GM23338 (cell line): ENCODE data around the gene FAM20A. TPM values are rescaled to one million over a fixed set of nuclear protein-coding genes. Genes with fewer than 3 reads are reported as not detected.
A peak's percentile ranks its signal among the peaks of the same experiment; 100 is the strongest.

ENCODE experiments used
- ATAC-seq: fragments of 200-7000 bp; cut with Tn5 transposase; 3 replicates; pipeline ENCODE4 v1.9.1; 2020
- DNase-seq: peaks from one replicate; pipeline ENCODE4 v3.0.0-alpha.2; 2015; ENCODE audit warnings: low spot score
- H2AFZ ChIP-seq: fragments of 200-600 bp; sonication (generic); 2 replicates; pipeline ENCODE4 v1.8.0; 2016; ENCODE audit warnings: antibody characterized with exemption, mild to moderate bottlenecking, moderate library complexity
- H3F3A ChIP-seq: fragments of 200-600 bp; sonication (generic); replicated peaks from 2 replicates; pipeline ENCODE4 v1.8.0; 2017; ENCODE audit warnings: antibody characterized with exemption, mixed run types, low read depth
- H3K27ac ChIP-seq: fragments of 200-600 bp; sonication (generic); 2 replicates; pipeline ENCODE4 v1.6.1; 2016; ENCODE audit warnings: low read depth
- H3K27me3 ChIP-seq: fragments of 200-600 bp; sonication (generic); 2 replicates; pipeline ENCODE4 v1.8.0; 2016; ENCODE audit warnings: mild to moderate bottlenecking, mixed run types, moderate library complexity; ENCODE audit not compliant: insufficient read depth
- H3K36me3 ChIP-seq: fragments of 200-600 bp; sonication (generic); 2 replicates; pipeline ENCODE4 v1.8.0; 2016; ENCODE audit warnings: mild to moderate bottlenecking; ENCODE audit not compliant: insufficient read depth
- H3K4me1 ChIP-seq: fragments of 200-600 bp; sonication (generic); 2 replicates; pipeline ENCODE4 v1.8.0; 2016; ENCODE audit warnings: mild to moderate bottlenecking, moderate library complexity; ENCODE audit not compliant: insufficient read depth
- H3K4me2 ChIP-seq: fragments of 200-600 bp; sonication (generic); 2 replicates; pipeline ENCODE4 v1.7.1; 2017; ENCODE audit warnings: mixed run types
- H3K4me3 ChIP-seq: fragments of 200-600 bp; sonication (generic); 2 replicates; pipeline ENCODE4 v1.6.1; 2016; ENCODE audit warnings: mixed run types
- H3K79me2 ChIP-seq: fragments of 200-600 bp; sonication (generic); replicated peaks from 2 replicates; pipeline ENCODE4 v1.8.0; 2017; ENCODE audit warnings: mild to moderate bottlenecking; ENCODE audit not compliant: insufficient read depth
- H3K9me2 ChIP-seq: fragments of 200-600 bp; sonication (generic); 2 replicates; pipeline ENCODE4 v1.8.0; 2017; ENCODE audit not compliant: insufficient read depth
- H4K20me1 ChIP-seq: fragments of 200-600 bp; sonication (generic); replicated peaks from 2 replicates; pipeline ENCODE4 v1.8.0; 2017; ENCODE audit warnings: mild to moderate bottlenecking; ENCODE audit not compliant: insufficient read depth
- H3K27ac Mint-ChIP-seq: 2 replicates; pipeline ENCODE4 v1.8.0; 2020; ENCODE audit warnings: inconsistent platforms, mild to moderate bottlenecking, moderate library complexity, mixed read lengths
- H3K27me3 Mint-ChIP-seq: 3 replicates; pipeline ENCODE4 v1.8.0; 2022; ENCODE audit warnings: low read depth, mild to moderate bottlenecking, moderate library complexity, mixed read lengths, inconsistent platforms; ENCODE audit not compliant: insufficient read depth, poor library complexity
- H3K36me3 Mint-ChIP-seq: 3 replicates; pipeline ENCODE4 v1.8.0; 2021; ENCODE audit warnings: low read depth, mild to moderate bottlenecking, inconsistent platforms, moderate library complexity, mixed read lengths
- H3K4me1 Mint-ChIP-seq: 3 replicates; pipeline ENCODE4 v1.8.0; 2020; ENCODE audit warnings: mild to moderate bottlenecking, inconsistent platforms, mixed read lengths
- H3K4me3 Mint-ChIP-seq: 3 replicates; pipeline ENCODE4 v1.8.0; 2021; ENCODE audit warnings: moderate library complexity, mild to moderate bottlenecking, inconsistent platforms, mixed read lengths
- H3K9me3 Mint-ChIP-seq: 3 replicates; pipeline ENCODE4 v1.8.0; 2020; ENCODE audit warnings: moderate library complexity, mild to moderate bottlenecking, inconsistent platforms, mixed read lengths
- CREB1 ChIP-seq: fragments of 250-450 bp; sonication (Bioruptor Pico); IDR thresholded peaks from 2 replicates; pipeline ENCODE4 v1.5.0; 2020; ENCODE audit warnings: low read depth, mild to moderate bottlenecking, moderate library complexity
- ETS1 ChIP-seq: IDR thresholded peaks from 2 replicates; pipeline ENCODE4 v1.6.1; 2016; ENCODE audit warnings: antibody characterized with exemption
- REST ChIP-seq: IDR thresholded peaks from one replicate; pipeline ENCODE4 v1.6.1; 2018; ENCODE audit warnings: antibody characterized with exemption; ENCODE audit not compliant: unreplicated experiment
- STAT1 ChIP-seq: IDR thresholded peaks from one replicate; pipeline ENCODE4 v1.6.1; 2016; ENCODE audit warnings: antibody characterized with exemption; ENCODE audit not compliant: unreplicated experiment
- ZNF114 ChIP-seq: fragments of 250-450 bp; sonication (Bioruptor Pico); IDR thresholded peaks from 2 replicates; pipeline ENCODE4 v1.5.0; 2020; ENCODE audit warnings: mild to moderate bottlenecking, moderate library complexity
- ZNF462 ChIP-seq: fragments of 250-450 bp; sonication (Bioruptor Pico); IDR thresholded peaks from 2 replicates; pipeline ENCODE4 v1.5.0; 2020; ENCODE audit warnings: mild to moderate bottlenecking, moderate library complexity
- polyA plus RNA-seq: library from polyadenylated mRNA; unstranded; fragments of >200 nt; fragmentation: Nextera tagmentation; extraction: Ambion mirVana; gene quantifications from 2 replicates; pipeline ENCODE4 v1.2.1, GENCODE V29; 2016
- total RNA-seq: library from RNA; depleted of rRNA; stranded (reverse); fragments of >200 nt; shearing (Covaris generic); gene quantifications from 2 replicates; pipeline ENCODE4 v1.2.3, GENCODE V29; 2014

FAM20A gene
- total and polyA plus RNA-seq, 2 experiments from 2014 or later = 1.3 to 1.6 TPM

- Mint-ChIP-seq H3K27ac (no peak overlapping the region; the same call in 1 of the 2 replicates), H3K9me3 (peaks cover 24% of the 10 kb centered on the region), H3K4me1 (peaks cover 27% of the 10 kb centered on the region), H3K36me3 (peaks cover 41% of the 10 kb centered on the region), H3K27me3 (peaks cover 8% of the 10 kb centered on the region), H3K4me3 (peak overlapping the region; percentile 97)
- DNase-seq = no peak
- no peak for TF ChIP-seq STAT1
- no peak for TF ChIP-seq CREB1 (CRISPR knock-in tag)
- TF ChIP-seq REST = no peak
- TF ChIP-seq ETS1 = no peak
- no peak for TF ChIP-seq ZNF462
- no peak for TF ChIP-seq ZNF114 (CRISPR knock-in tag)
- H2AFZ ChIP-seq = no peak overlapping the region
- H3F3A ChIP-seq = 0 out of 2 replicates have a peak, but pooled peaks cover 3% of the 10 kb centered on the region
- H3K9me2 ChIP-seq = no peaks in the 10 kb centered on the region
- peak overlapping the region; percentile 93 for H3K4me2 ChIP-seq
- ATAC-seq = no peak
- peaks cover 18% of the 10 kb centered on the region for H4K20me1 ChIP-seq
- peaks cover 21% of the 10 kb centered on the region for H3K4me1 ChIP-seq
- H3K4me3 ChIP-seq = peak overlapping the region; percentile 91
- peaks cover 63% of the 10 kb centered on the region for H3K79me2 ChIP-seq
- H3K27ac ChIP-seq = no peak overlapping the region
- H3K36me3 ChIP-seq = peaks cover 35% of the 10 kb centered on the region; the same call in 1 of the 2 replicates
- H3K27me3 ChIP-seq = no peaks in the 10 kb centered on the region
Observed at GRCh38 chr17:68513932-68514331, 87.2 kb downstream of the FAM20A start.
